A204.1 (cell line): ENCODE measurements around the gene BBIP1.
A peak's percentile ranks its signal among the peaks of the same experiment; 100 is the strongest.

Experiments
- FAIRE-seq: peaks from 2 replicates; lab custom pipeline; 2012; peaks lifted over from hg19 to GRCh38; lab: Jason Lieb, UNC

Gene BBIP1

GRCh38 chr10:110918643-110919348 is at the start of gene BBIP1:
TSS of gene BBIP1 (minus strand) at chr10:110919180. CDS start at chr10:110918157, 1,023 bp downstream.
- peak; percentile 100 for FAIRE-seq

GRCh38 chr10:110967645-110968044 is 48.7 kb upstream of the BBIP1 start:
- FAIRE-seq, result peak; percentile 34

- FAIRE-seq, result no peak
Observed at GRCh38 chr10:110967009-110967630, 48.1 kb upstream of the BBIP1 start.

- FAIRE-seq, result peak; percentile 64
Observed at GRCh38 chr10:110966146-110966545, 47.2 kb upstream of the BBIP1 start.

GRCh38 chr10:110965216-110965615 is 46.2 kb upstream of the BBIP1 start:
- no peak for FAIRE-seq

GRCh38 chr10:110964681-110965080 is 45.7 kb upstream of the BBIP1 start:
- FAIRE-seq, result no peak

- FAIRE-seq, result no peak
Observed at GRCh38 chr10:110963162-110963561, 44.2 kb upstream of the BBIP1 start.

- no peak for FAIRE-seq
Observed at GRCh38 chr10:110962443-110962842, 43.5 kb upstream of the BBIP1 start.

- no peak for FAIRE-seq
Observed at GRCh38 chr10:110960333-110960712, 41.3 kb upstream of the BBIP1 start.

- FAIRE-seq, result no peak
Observed at GRCh38 chr10:110959379-110960332, 40.7 kb upstream of the BBIP1 start.

GRCh38 chr10:110957606-110958005 is 38.6 kb upstream of the BBIP1 start:
- no peak for FAIRE-seq

- no peak for FAIRE-seq
Observed at GRCh38 chr10:110951381-110951780, 32.4 kb upstream of the BBIP1 start.

GRCh38 chr10:110947061-110947595 is 28.1 kb upstream of the BBIP1 start:
- FAIRE-seq, result no peak

- no peak for FAIRE-seq
Observed at GRCh38 chr10:110946496-110946895, 27.5 kb upstream of the BBIP1 start.

GRCh38 chr10:110944792-110945396 is 25.9 kb upstream of the BBIP1 start:
- FAIRE-seq, result no peak

- no peak for FAIRE-seq
Observed at GRCh38 chr10:110939419-110939818, 20.4 kb upstream of the BBIP1 start.

GRCh38 chr10:110936757-110937156 is 17.8 kb upstream of the BBIP1 start:
- FAIRE-seq, result no peak

GRCh38 chr10:110932505-110933180 is 13.7 kb upstream of the BBIP1 start:
- no peak for FAIRE-seq

- no peak for FAIRE-seq
Observed at GRCh38 chr10:110931769-110932381, 12.9 kb upstream of the BBIP1 start.

- FAIRE-seq, result no peak
Observed at GRCh38 chr10:110927461-110927860, 8.5 kb upstream of the BBIP1 start.

- peak; percentile 9 for FAIRE-seq
Observed at GRCh38 chr10:110923856-110924493, 5.0 kb upstream of the BBIP1 start.
